GM10266 (cell line): ENCODE data around the gene AHSG.

Experiments used
- DNase-seq: peaks from one replicate; pipeline ENCODE4 v3.0.0; 2012; ENCODE audit errors: extremely low spot score
- CTCF ChIP-seq: IDR thresholded peaks from 2 replicates; pipeline ENCODE4 v1.5.1; 2012; ENCODE audit warnings: mild to moderate bottlenecking, low read depth; ENCODE audit not compliant: control insufficient read depth, insufficient read depth; ENCODE audit errors: missing control alignments

The AHSG gene

GRCh38 chr3:186620213-186621092 lies 7.6 kb downstream of the AHSG start:
- no peak for TF ChIP-seq CTCF
- DNase-seq = no peak

DNA sequence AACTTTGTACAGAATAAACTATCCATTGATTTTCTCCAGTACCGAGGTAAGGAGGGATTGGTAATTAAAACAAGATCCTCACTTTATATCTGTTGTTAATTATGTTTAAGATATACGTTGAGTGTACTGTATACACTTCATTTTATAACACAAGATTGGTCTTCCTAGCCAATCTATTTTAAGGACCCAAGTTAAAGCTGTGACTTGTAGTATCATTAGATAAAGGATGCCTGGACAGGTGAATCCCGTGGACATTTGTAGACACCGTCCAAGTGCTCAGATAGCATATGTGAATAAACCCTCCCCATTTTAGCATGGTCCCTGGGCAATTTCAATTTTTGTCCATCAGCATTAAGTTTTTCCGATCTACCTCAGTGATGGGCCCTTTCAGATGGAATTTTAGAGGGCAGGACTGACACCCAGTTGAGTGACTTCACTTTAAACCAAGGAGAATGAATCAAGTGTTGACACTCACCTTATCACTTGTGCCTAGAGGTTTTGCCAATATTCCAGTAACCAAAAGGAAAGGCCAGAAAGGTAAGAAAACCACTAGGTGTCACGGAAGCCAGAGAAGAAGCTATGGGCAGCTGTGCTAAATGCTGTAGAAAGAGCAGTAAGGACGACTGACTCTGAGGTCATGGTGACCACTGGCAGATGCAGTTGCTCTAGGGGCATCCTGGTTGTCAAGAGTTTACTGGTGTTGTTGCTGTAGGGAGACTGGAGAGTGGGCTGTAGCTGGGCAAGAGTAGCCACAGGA lies 9.2 kb downstream of the AHSG start:
- no peak for TF ChIP-seq CTCF
- no peak for DNase-seq

- TF ChIP-seq CTCF = no peak
- no peak for DNase-seq
Measured at GRCh38 chr3:186622651-186623310, 9.9 kb downstream of the AHSG start.

DNA sequence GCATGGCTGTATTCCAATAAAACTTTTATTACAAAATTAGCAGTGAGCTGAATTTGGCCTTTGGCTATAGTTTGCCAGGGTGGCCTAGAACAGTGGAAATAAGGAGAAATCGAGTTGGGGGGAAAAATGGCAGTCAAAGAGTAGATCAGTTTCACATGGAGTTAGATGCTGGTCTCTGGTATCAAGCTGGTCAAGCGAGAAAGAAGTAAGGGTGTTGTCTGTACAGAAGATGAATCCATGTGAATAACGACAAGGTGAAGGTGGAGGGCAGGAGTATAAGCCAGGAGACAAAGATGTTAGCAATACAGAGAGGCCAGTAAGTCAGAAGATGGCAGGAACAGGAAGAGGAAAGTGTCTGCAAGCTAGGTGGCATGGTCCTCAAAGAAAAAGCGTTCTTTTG lies 11.7 kb downstream of the AHSG start:
- DNase-seq = no peak
- TF ChIP-seq CTCF = no peak

DNA sequence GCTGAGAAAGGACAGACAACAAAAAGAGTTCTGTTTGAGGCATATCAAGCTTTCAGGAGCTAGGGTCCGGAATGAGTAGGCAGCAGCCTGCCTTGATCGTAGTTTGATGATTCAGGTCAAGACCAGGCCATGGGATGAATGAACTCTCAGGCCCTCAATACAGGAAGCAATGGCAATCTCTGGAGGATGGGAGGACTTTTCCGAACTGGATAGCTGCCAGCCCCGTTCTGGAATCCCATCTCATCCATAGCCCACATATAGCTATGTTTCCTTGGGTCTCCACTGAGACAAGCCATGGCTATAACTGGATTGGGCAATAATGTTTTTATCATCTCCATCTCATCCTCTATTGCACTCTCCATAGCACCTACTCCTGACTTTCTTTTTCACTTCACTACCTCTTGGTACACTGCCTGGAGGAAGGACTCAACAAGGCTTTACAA lies 12.8 kb downstream of the AHSG start:
- DNase-seq = no peak
- no peak for TF ChIP-seq CTCF

GRCh38 chr3:186626254-186626847 lies 13.5 kb downstream of the AHSG start:
- no peak for DNase-seq
- TF ChIP-seq CTCF = no peak
